ENCODE data around the gene MAP2K7.
A peak's percentile ranks its signal among the peaks of the same experiment; 100 is the strongest.

Gene MAP2K7

DNA sequence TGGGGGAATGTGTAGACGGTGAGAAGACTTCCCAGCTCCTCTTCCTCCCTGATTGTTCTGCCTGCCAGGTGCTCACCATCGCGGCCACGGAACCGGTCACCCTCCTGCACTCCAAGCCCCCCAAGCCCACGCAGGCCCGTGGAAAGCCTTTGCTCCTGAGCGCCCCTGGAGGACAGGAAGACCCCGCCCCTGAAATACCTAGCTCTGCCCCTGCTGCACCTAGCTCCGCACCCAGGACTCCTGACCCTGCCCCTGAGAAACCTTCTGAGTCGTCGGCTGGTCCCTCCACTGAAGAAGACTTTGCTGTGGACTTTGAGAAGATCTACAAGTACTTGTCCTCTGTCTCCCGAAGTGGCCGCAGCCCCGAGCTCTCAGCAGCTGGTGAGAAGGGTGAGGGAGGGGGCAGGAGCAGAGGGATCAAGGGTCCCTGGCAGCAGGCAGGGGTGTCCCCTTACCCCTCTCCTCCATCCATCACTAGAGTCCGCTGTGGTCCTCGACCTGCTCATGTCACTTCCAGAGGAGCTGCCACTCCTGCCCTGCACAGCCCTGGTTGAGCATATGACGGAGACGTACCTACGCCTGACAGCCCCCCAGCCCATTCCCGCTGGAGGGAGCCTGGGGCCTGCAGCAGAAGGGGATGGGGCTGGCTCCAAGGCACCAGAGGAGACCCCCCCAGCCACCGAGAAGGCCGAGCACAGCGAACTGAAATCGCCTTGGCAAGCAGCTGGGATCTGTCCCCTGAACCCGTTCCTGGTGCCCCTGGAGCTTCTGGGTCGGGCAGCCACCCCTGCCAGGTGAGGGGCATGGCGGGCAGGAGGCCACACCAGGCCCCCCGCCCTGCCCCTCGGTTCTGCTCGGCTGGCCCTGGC is 18.5 kb downstream of the MAP2K7 start:
- no peaks in the 10 kb centered on the region for H3K36me3 ChIP-seq (ENCODE audit: insufficient read depth, low read length)
- H4K20me1 ChIP-seq (ENCODE audit: insufficient read depth, low read length, poor library complexity, severe bottlenecking), result peaks cover 8% of the 10 kb centered on the region
- H3K4me1 ChIP-seq (ENCODE audit: insufficient read depth, low read length, poor library complexity, severe bottlenecking), result peaks cover 15% of the 10 kb centered on the region
- H3K27me3 ChIP-seq (ENCODE audit: insufficient read depth, low read length, poor library complexity, severe bottlenecking), result no peaks in the 10 kb centered on the region
- H3K9me3 ChIP-seq (ENCODE audit: insufficient read depth, low read depth, low read length), result no peaks in the 10 kb centered on the region
- H3K9me2 ChIP-seq (replicated peaks; ENCODE audit: low read depth, low read length), result no peaks in the 10 kb centered on the region
- peak overlapping the region; percentile 94 for H3K4me2 ChIP-seq (ENCODE audit: low read depth, low read length, poor library complexity, severe bottlenecking)
- H3K4me3 ChIP-seq (ENCODE audit: low read length, poor library complexity, severe bottlenecking), result no peak overlapping the region
- H2AFZ ChIP-seq (ENCODE audit: low read length), result no peak overlapping the region
- TF ChIP-seq, protein P1, sequence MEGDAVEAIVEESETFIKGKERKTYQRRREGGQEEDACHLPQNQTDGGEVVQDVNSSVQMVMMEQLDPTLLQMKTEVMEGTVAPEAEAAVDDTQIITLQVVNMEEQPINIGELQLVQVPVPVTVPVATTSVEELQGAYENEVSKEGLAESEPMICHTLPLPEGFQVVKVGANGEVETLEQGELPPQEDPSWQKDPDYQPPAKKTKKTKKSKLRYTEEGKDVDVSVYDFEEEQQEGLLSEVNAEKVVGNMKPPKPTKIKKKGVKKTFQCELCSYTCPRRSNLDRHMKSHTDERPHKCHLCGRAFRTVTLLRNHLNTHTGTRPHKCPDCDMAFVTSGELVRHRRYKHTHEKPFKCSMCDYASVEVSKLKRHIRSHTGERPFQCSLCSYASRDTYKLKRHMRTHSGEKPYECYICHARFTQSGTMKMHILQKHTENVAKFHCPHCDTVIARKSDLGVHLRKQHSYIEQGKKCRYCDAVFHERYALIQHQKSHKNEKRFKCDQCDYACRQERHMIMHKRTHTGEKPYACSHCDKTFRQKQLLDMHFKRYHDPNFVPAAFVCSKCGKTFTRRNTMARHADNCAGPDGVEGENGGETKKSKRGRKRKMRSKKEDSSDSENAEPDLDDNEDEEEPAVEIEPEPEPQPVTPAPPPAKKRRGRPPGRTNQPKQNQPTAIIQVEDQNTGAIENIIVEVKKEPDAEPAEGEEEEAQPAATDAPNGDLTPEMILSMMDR (conservative IDR thresholded peaks at IDR 0.05; ENCODE audit: low read length), result no peak
- TF ChIP-seq EZH2phosphoT487 (IDR thresholded peaks at IDR 0.05; ENCODE audit: borderline replicate concordance), result no peak
- H3F3A ChIP-seq (ENCODE audit: low read depth), result no peaks in the 10 kb centered on the region
- H3K9ac ChIP-seq (ENCODE audit: low read depth, low read length, poor library complexity, severe bottlenecking), result no peak overlapping the region
- no peaks in the 10 kb centered on the region for H3K79me2 ChIP-seq (ENCODE audit: insufficient read depth, low read length)

DNA sequence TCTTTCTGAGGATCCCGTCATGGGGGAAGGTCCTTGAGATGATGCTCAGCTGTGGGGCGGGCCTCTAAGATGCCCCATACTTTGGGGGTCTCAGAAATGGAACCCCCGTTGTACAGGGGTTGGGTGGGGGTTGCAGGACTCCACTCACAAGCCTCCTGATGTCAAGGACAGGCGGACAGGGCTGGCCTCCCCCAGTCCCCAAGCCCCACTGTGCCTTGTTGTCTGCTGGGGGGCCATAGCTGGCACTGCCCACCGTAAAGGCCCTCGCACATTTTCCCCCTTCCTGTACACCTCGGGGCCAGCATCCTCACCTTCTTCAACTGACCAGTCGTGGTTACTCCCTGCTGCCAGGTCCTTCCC is 19.1 kb downstream of the MAP2K7 start:
- no peak overlapping the region for H3K4me3 ChIP-seq (ENCODE audit: low read length, poor library complexity, severe bottlenecking)
- H3K79me2 ChIP-seq (ENCODE audit: insufficient read depth, low read length), result no peaks in the 10 kb centered on the region
- no peak overlapping the region for H2AFZ ChIP-seq (ENCODE audit: low read length)
- no peaks in the 10 kb centered on the region for H3K9me3 ChIP-seq (ENCODE audit: insufficient read depth, low read depth, low read length)
- peaks cover 15% of the 10 kb centered on the region for H3K4me1 ChIP-seq (ENCODE audit: insufficient read depth, low read length, poor library complexity, severe bottlenecking)
- no peaks in the 10 kb centered on the region for H3K27me3 ChIP-seq (ENCODE audit: insufficient read depth, low read length, poor library complexity, severe bottlenecking)
- H3K4me2 ChIP-seq (ENCODE audit: low read depth, low read length, poor library complexity, severe bottlenecking), result no peak overlapping the region
- H3K36me3 ChIP-seq (ENCODE audit: insufficient read depth, low read length), result no peaks in the 10 kb centered on the region
- H3K9me2 ChIP-seq (replicated peaks; ENCODE audit: low read depth, low read length), result no peaks in the 10 kb centered on the region
- TF ChIP-seq, protein P1 (conservative IDR thresholded peaks at IDR 0.05; ENCODE audit: low read length), result no peak
- TF ChIP-seq EZH2phosphoT487 (IDR thresholded peaks at IDR 0.05; ENCODE audit: borderline replicate concordance), result no peak
- no peak overlapping the region for H3K9ac ChIP-seq (ENCODE audit: low read depth, low read length, poor library complexity, severe bottlenecking)
- no peaks in the 10 kb centered on the region for H3F3A ChIP-seq (ENCODE audit: low read depth)
- H4K20me1 ChIP-seq (ENCODE audit: insufficient read depth, low read length, poor library complexity, severe bottlenecking), result peaks cover 8% of the 10 kb centered on the region

DNA sequence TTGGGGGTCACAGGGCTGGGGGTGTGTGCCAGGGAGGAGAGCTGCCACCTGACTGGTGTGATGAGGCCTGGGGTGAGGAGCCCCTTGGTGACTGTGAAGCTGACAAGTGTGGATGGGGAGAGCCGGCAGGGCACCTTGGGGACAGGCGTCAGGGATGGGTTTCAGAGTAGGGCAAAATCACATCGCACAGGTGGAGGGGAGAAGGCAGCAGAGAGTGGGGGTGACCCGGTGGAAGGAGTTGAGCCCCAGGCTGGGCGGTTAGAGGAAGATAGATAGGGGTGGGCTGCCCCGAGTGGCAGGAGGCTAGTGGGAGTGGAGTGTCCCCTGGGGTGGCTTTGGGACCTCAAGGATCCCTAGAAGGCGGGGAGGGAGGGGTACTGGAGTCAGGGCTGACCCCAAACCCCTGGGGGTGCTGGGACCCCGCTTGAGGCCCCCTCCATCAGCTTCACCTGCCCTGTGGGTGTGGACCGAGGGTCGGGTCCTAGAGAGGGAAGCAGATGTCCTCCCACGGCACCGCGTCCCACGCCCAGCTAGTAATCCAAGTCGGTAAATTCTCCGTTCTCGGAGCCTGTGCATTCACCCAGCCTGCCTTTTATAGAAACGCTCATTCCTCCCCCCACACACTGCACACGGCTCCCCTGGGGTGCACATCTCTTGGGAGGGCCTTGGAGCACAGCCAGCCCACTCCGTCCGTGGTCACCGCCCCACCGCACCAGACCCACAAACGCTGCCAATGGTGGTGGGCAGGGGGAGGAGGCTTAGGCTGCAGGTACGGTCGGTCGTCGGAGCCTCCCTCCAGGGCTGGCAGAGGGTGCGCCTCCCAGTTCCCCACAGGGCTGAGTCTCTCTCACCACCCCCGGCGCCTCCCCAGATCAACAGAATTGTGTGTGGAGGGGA is 19.9 kb downstream of the MAP2K7 start:
- Histone ChIP-seq H3K9ac (ENCODE audit: low read depth, low read length, poor library complexity, severe bottlenecking) (no peak overlapping the region), H3F3A (ENCODE audit: low read depth) (no peaks in the 10 kb centered on the region), H3K4me3 (ENCODE audit: low read length, poor library complexity, severe bottlenecking) (no peak overlapping the region), H3K36me3 (ENCODE audit: insufficient read depth, low read length) (no peaks in the 10 kb centered on the region), H3K4me1 (ENCODE audit: insufficient read depth, low read length, poor library complexity, severe bottlenecking) (peaks cover 15% of the 10 kb centered on the region), H3K4me2 (ENCODE audit: low read depth, low read length, poor library complexity, severe bottlenecking) (no peak overlapping the region), H3K79me2 (ENCODE audit: insufficient read depth, low read length) (no peaks in the 10 kb centered on the region), H3K9me2 (replicated peaks; ENCODE audit: low read depth, low read length) (no peaks in the 10 kb centered on the region), H3K27me3 (ENCODE audit: insufficient read depth, low read length, poor library complexity, severe bottlenecking) (no peaks in the 10 kb centered on the region), H2AFZ (ENCODE audit: low read length) (no peak overlapping the region), H4K20me1 (ENCODE audit: insufficient read depth, low read length, poor library complexity, severe bottlenecking) (peaks cover 8% of the 10 kb centered on the region), H3K9me3 (ENCODE audit: insufficient read depth, low read depth, low read length) (no peaks in the 10 kb centered on the region)
- TF ChIP-seq, protein P1 (conservative IDR thresholded peaks at IDR 0.05; ENCODE audit: low read length), result no peak
- no peak for TF ChIP-seq EZH2phosphoT487 (IDR thresholded peaks at IDR 0.05; ENCODE audit: borderline replicate concordance)

Measured in Loucy (cell line).